Fibroblast of lung (primary cell): ENCODE results near the gene NCOR2. TPM values are rescaled to one million over a fixed set of nuclear protein-coding genes. Genes with fewer than 3 reads are reported as not detected.
A peak's percentile ranks its signal among the peaks of the same experiment; 100 is the strongest.

ENCODE experiments used
- DNase-seq, 2 donors: peaks; one replicate each; pipeline versions ENCODE4 v3.0.0 to v3.0.0-alpha.2; 2010; ENCODE audit warnings: low read depth in 2 of 2
- H2AFZ ChIP-seq: 2 replicates; pipeline ENCODE4 v1.5.1; 2012; ENCODE audit warnings: low read length, control low read depth, inconsistent platforms
- H3K27ac ChIP-seq: 2 replicates; pipeline ENCODE4 v1.5.1; 2011; ENCODE audit warnings: low read length, control low read depth; ENCODE audit not compliant: insufficient read depth
- H3K27me3 ChIP-seq: 2 replicates; pipeline ENCODE4 v1.5.1; 2011; ENCODE audit warnings: mild to moderate bottlenecking, low read length; ENCODE audit not compliant: control insufficient read depth, insufficient read depth
- H3K36me3 ChIP-seq: 2 replicates; pipeline ENCODE4 v1.5.1; 2011; ENCODE audit warnings: low read length; ENCODE audit not compliant: control insufficient read depth, insufficient read depth
- H3K4me1 ChIP-seq: 2 replicates; pipeline ENCODE4 v1.5.1; 2011; ENCODE audit warnings: low read length; ENCODE audit not compliant: control insufficient read depth, insufficient read depth; ENCODE audit errors: extremely low read depth
- H3K4me2 ChIP-seq: 2 replicates; pipeline ENCODE4 v1.5.1; 2011; ENCODE audit warnings: low read length, control low read depth; ENCODE audit not compliant: insufficient read depth; ENCODE audit errors: extremely low read depth
- H3K4me3 ChIP-seq, 4 experiments: fragments of 200-600 bp in 1 of 4; sonication (generic) in 1 of 4; replicated peaks in 1 of 4; 2 replicates each; pipeline ENCODE4 v1.5.1; 2011 to 2016; ENCODE audit warnings: low read length in 4 of 4, low read depth in 3 of 4, mild to moderate bottlenecking in 3 of 4, control low read depth in 2 of 4, inconsistent platforms in 1 of 4, mixed read lengths in 1 of 4; ENCODE audit not compliant: insufficient read depth in 1 of 4; ENCODE audit errors: control extremely low read depth in 1 of 4
- H3K79me2 ChIP-seq: 2 replicates; pipeline ENCODE4 v1.5.1; 2012; ENCODE audit warnings: mild to moderate bottlenecking, low read length, inconsistent platforms; ENCODE audit not compliant: control insufficient read depth, insufficient read depth
- H3K9ac ChIP-seq: 2 replicates; pipeline ENCODE4 v1.5.1; 2011; ENCODE audit warnings: mild to moderate bottlenecking, low read length, control low read depth; ENCODE audit not compliant: insufficient read depth
- H3K9me3 ChIP-seq: 2 replicates; pipeline ENCODE4 v1.5.1; 2012; ENCODE audit warnings: low read depth, low read length; ENCODE audit not compliant: control insufficient read depth, insufficient read depth
- H4K20me1 ChIP-seq: 2 replicates; pipeline ENCODE4 v1.5.1; 2011; ENCODE audit warnings: low read length; ENCODE audit not compliant: control insufficient read depth, insufficient read depth; ENCODE audit errors: extremely low read depth
- EZH2 ChIP-seq: IDR thresholded peaks from 2 replicates; pipeline ENCODE4 v1.5.1; 2012; ENCODE audit warnings: low read length, control low read depth, mild to moderate bottlenecking; ENCODE audit errors: missing control alignments
- polyA plus RNA-seq, 2 donors: library from polyadenylated mRNA; depleted of rRNA in 1 of 2; stranded (reverse) in 1 of 2; unstranded in 1 of 2; fragments of >200 nt; gene quantifications; 2 replicates each; pipeline ENCODE4 v1.2.1, GENCODE V29; 2011 to 2012; ENCODE audit warnings: missing spikeins in 1 of 2
- total RNA-seq: library from RNA; depleted of rRNA; stranded (reverse); fragments of >200 nt; gene quantifications from 2 replicates; pipeline ENCODE4 v1.2.1, GENCODE V29; 2014
- TF ChIP-seq, protein P1 (sequence below), 2 donors: IDR thresholded peaks in 1 of 2; conservative IDR thresholded peaks in 1 of 2; 1 replicate in 1 of 2; 2 replicates in 1 of 2; pipeline ENCODE4 v1.5.1; 2011 to 2012; ENCODE audit warnings: low read length in 2 of 2, control low read depth in 1 of 2, inconsistent platforms in 1 of 2, low read depth in 1 of 2, mild to moderate bottlenecking in 1 of 2

NCOR2 gene
- total and polyA plus RNA-seq, 2 donors (not counting 1 experiment from before 2014, with no cell fraction given), result 6.1 to 17.2 TPM

- Histone ChIP-seq H3K9me3 (no peaks in the 10 kb centered on the region), H3K27ac (no peak overlapping the region), H3K36me3 (no peaks in the 10 kb centered on the region), H3K4me1 (peaks cover 17% of the 10 kb centered on the region), H3K4me3 (no peak overlapping the region), H4K20me1 (peaks cover 4% of the 10 kb centered on the region), H2AFZ (no peak overlapping the region), H3K79me2 (peaks cover 83% of the 10 kb centered on the region), H3K27me3 (no peaks in the 10 kb centered on the region), H3K9ac (no peak overlapping the region), H3K4me2 (no peak overlapping the region)
- DNase-seq, result no peak
- TF ChIP-seq, protein P1, sequence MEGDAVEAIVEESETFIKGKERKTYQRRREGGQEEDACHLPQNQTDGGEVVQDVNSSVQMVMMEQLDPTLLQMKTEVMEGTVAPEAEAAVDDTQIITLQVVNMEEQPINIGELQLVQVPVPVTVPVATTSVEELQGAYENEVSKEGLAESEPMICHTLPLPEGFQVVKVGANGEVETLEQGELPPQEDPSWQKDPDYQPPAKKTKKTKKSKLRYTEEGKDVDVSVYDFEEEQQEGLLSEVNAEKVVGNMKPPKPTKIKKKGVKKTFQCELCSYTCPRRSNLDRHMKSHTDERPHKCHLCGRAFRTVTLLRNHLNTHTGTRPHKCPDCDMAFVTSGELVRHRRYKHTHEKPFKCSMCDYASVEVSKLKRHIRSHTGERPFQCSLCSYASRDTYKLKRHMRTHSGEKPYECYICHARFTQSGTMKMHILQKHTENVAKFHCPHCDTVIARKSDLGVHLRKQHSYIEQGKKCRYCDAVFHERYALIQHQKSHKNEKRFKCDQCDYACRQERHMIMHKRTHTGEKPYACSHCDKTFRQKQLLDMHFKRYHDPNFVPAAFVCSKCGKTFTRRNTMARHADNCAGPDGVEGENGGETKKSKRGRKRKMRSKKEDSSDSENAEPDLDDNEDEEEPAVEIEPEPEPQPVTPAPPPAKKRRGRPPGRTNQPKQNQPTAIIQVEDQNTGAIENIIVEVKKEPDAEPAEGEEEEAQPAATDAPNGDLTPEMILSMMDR (conservative IDR thresholded peaks at IDR 0.05 in 1 of 2, IDR thresholded peaks at IDR 0.05 in 1 of 2; ENCODE audit: low read depth in 1 of 2, low read length in 2 of 2), result no peak
- TF ChIP-seq EZH2, result no peak
Observed at GRCh38 chr12:124561231-124561630, 6.2 kb downstream of the NCOR2 start.

GRCh38 chr12:124560146-124560890, 7.1 kb downstream of the NCOR2 start:
- H2AFZ ChIP-seq, result no peak overlapping the region
- peaks cover 4% of the 10 kb centered on the region for H4K20me1 ChIP-seq
- H3K27me3 ChIP-seq, result no peaks in the 10 kb centered on the region
- H3K27ac ChIP-seq, result no peak overlapping the region
- no peaks in the 10 kb centered on the region for H3K36me3 ChIP-seq
- H3K4me3 ChIP-seq, result no peak overlapping the region
- no peak for DNase-seq
- TF ChIP-seq EZH2, result no peak
- H3K9ac ChIP-seq, result no peak overlapping the region
- H3K4me1 ChIP-seq, result peaks cover 14% of the 10 kb centered on the region
- no peak overlapping the region for H3K4me2 ChIP-seq
- peaks cover 84% of the 10 kb centered on the region for H3K79me2 ChIP-seq
- H3K9me3 ChIP-seq, result no peaks in the 10 kb centered on the region

- no peak for TF ChIP-seq EZH2
- TF ChIP-seq, protein P1 (conservative IDR thresholded peaks at IDR 0.05 in 1 of 2, IDR thresholded peaks at IDR 0.05 in 1 of 2; ENCODE audit: low read depth in 1 of 2, low read length in 2 of 2), result no peak
- Histone ChIP-seq H3K36me3 (no peaks in the 10 kb centered on the region), H2AFZ (no peak overlapping the region), H3K4me1 (peaks cover 17% of the 10 kb centered on the region), H4K20me1 (peaks cover 4% of the 10 kb centered on the region), H3K79me2 (peaks cover 85% of the 10 kb centered on the region), H3K9me3 (no peaks in the 10 kb centered on the region), H3K9ac (no peak overlapping the region), H3K27ac (no peak overlapping the region), H3K4me3 (no peak overlapping the region), H3K4me2 (no peak overlapping the region), H3K27me3 (no peaks in the 10 kb centered on the region)
- peak in 1 of 2 donors; percentile 52 for DNase-seq
Observed at GRCh38 chr12:124559182-124560017, 8.0 kb downstream of the NCOR2 start.
